Measurements from ENCODE around the gene IGHMBP2. TPM values are rescaled to one million over a fixed set of nuclear protein-coding genes. Genes with fewer than 3 reads are reported as not detected.

IGHMBP2 gene
- total RNA-seq, 1 experiment from 2014 or later, result 27.8 TPM

DNA sequence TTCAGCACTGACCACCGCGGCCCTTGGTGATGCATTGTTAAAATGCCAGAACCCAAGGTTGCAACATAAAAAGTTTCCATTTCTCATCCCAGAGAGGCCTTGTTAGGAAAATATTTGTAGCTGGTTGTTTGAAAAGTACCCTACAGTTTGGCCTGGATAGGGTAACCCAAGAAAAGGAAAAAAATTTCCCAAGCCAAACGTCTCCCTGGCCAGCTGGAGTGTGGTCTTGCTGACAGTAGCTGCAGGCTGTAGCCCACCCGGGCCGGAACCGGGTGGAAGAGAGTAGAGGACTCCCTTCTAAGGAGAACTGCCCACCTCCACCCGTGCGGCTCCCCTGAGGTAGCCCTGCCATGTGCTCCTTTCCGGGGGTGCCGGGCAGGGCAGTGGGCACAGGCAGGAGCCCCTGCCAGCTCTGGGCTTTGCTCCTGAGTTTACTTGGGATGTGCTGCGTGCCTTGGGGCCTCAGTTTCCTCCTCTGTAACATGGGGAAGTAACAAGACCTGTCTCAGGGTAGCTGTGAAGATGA lies 38.5 kb downstream of the IGHMBP2 start:
- intact Hi-C loops (cut with micrococcal nuclease; ENCODE audit: unreplicated experiment) (no loop called here), in situ Hi-C loops (cut with HindIII; ENCODE audit: low pct_unique_long_range_greater_than_20kb, low sequenced_read_pairs) (no loop called here)
- ChIA-PET POLR2A (interaction anchor here (0.5 to 0.6 kb wide), 2 partner anchors 10 to 88 kb away, joined by 3 to 10 read pairs; no protein-coding TSS in a partner anchor), CTCF (no interaction called here)
- BruUV-seq (replicated peaks), result no TSS peak
- DNase-seq (ENCODE audit: low read depth, low spot score) (no peak), ATAC-seq (no peak)
- H3K36me3 ChIP-seq (ENCODE audit: control insufficient read depth, insufficient read depth, low read length), result no peaks in the 10 kb centered on the region
- H3K4me1 ChIP-seq (ENCODE audit: control insufficient read depth, insufficient read depth, low read length), result no peaks in the 10 kb centered on the region
- H3K4me3 ChIP-seq (ENCODE audit: low read depth in 2 of 2, low read length in 2 of 2), result no peak overlapping the region
- TF ChIP-seq, protein P1, sequence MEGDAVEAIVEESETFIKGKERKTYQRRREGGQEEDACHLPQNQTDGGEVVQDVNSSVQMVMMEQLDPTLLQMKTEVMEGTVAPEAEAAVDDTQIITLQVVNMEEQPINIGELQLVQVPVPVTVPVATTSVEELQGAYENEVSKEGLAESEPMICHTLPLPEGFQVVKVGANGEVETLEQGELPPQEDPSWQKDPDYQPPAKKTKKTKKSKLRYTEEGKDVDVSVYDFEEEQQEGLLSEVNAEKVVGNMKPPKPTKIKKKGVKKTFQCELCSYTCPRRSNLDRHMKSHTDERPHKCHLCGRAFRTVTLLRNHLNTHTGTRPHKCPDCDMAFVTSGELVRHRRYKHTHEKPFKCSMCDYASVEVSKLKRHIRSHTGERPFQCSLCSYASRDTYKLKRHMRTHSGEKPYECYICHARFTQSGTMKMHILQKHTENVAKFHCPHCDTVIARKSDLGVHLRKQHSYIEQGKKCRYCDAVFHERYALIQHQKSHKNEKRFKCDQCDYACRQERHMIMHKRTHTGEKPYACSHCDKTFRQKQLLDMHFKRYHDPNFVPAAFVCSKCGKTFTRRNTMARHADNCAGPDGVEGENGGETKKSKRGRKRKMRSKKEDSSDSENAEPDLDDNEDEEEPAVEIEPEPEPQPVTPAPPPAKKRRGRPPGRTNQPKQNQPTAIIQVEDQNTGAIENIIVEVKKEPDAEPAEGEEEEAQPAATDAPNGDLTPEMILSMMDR (IDR thresholded peaks at IDR 0.05), result no peak
- no peak for TF ChIP-seq SIN3A (IDR thresholded peaks at IDR 0.05; ENCODE audit: borderline replicate concordance, insufficient read depth, low read depth, low read length)
- no peak for TF ChIP-seq TCF7L2 (IDR thresholded peaks at IDR 0.05; ENCODE audit: low read depth, low read length)
- no peak for TF ChIP-seq POLR2AphosphoS5 (IDR thresholded peaks at IDR 0.05; ENCODE audit: low read depth, low read length)
- TF ChIP-seq, protein P2, sequence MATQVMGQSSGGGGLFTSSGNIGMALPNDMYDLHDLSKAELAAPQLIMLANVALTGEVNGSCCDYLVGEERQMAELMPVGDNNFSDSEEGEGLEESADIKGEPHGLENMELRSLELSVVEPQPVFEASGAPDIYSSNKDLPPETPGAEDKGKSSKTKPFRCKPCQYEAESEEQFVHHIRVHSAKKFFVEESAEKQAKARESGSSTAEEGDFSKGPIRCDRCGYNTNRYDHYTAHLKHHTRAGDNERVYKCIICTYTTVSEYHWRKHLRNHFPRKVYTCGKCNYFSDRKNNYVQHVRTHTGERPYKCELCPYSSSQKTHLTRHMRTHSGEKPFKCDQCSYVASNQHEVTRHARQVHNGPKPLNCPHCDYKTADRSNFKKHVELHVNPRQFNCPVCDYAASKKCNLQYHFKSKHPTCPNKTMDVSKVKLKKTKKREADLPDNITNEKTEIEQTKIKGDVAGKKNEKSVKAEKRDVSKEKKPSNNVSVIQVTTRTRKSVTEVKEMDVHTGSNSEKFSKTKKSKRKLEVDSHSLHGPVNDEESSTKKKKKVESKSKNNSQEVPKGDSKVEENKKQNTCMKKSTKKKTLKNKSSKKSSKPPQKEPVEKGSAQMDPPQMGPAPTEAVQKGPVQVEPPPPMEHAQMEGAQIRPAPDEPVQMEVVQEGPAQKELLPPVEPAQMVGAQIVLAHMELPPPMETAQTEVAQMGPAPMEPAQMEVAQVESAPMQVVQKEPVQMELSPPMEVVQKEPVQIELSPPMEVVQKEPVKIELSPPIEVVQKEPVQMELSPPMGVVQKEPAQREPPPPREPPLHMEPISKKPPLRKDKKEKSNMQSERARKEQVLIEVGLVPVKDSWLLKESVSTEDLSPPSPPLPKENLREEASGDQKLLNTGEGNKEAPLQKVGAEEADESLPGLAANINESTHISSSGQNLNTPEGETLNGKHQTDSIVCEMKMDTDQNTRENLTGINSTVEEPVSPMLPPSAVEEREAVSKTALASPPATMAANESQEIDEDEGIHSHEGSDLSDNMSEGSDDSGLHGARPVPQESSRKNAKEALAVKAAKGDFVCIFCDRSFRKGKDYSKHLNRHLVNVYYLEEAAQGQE (IDR thresholded peaks at IDR 0.05; ENCODE audit: insufficient read depth in 1 of 2, low read depth in 2 of 2, low read length in 1 of 2), result no peak
- no peak overlapping the region for H3K27ac ChIP-seq (ENCODE audit: low read length)
- H3K9me3 ChIP-seq (ENCODE audit: control insufficient read depth, insufficient read depth, low read depth, low read length), result no peaks in the 10 kb centered on the region
- H3K27me3 ChIP-seq (ENCODE audit: control insufficient read depth, insufficient read depth, low read length), result no peaks in the 10 kb centered on the region

DNA sequence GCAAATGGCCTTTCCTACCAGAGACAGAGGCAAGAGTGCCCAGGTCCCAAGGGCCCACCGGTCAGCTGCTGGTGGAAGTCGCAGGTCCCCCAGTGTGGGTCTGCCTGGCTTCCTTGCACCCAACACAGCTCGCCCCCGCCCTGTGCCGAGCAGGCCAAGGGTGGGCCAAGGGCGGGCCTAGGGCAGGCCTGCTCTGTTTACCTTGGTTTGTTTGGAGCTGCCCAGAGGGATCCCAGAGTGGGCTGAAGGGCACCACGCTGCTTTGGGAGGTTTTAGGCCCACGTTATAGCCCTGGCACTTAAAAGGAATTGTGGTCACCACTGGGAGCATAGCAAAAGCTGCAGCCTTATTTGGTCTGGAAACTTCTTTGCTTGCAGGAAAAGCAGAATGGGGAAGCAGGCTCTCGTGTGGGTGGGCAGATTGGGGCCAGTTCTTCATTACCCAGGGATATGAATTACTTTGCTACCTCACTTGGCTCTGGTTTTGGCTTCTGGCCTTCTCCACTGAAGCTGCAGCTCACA lies 39.1 kb downstream of the IGHMBP2 start:
- POLR2A ChIA-PET, result interaction anchor here (0.6 kb wide), 1 partner anchor 87 kb away, joined by 3 read pairs; no protein-coding TSS in a partner anchor
- ATAC-seq, result peak; percentile 22; the same call in 1 of the 2 replicates

More for the DNA sequence above, 39.1 kb downstream of the IGHMBP2 start:
- Histone ChIP-seq H3K9me3 (ENCODE audit: control insufficient read depth, insufficient read depth, low read depth, low read length) (no peaks in the 10 kb centered on the region), H3K4me3 (ENCODE audit: low read depth in 2 of 2, low read length in 2 of 2) (no peak overlapping the region), H3K4me1 (ENCODE audit: control insufficient read depth, insufficient read depth, low read length) (no peaks in the 10 kb centered on the region), H3K36me3 (ENCODE audit: control insufficient read depth, insufficient read depth, low read length) (no peaks in the 10 kb centered on the region), H3K27ac (ENCODE audit: low read length) (no peak overlapping the region), H3K27me3 (ENCODE audit: control insufficient read depth, insufficient read depth, low read length) (no peaks in the 10 kb centered on the region)
- CTCF ChIA-PET, result no interaction called here
- no peak for TF ChIP-seq POLR2AphosphoS5 (IDR thresholded peaks at IDR 0.05; ENCODE audit: low read depth, low read length)
- TF ChIP-seq, protein P1 (IDR thresholded peaks at IDR 0.05), result no peak
- TF ChIP-seq SIN3A (IDR thresholded peaks at IDR 0.05; ENCODE audit: borderline replicate concordance, insufficient read depth, low read depth, low read length), result no peak
- TF ChIP-seq TCF7L2 (IDR thresholded peaks at IDR 0.05; ENCODE audit: low read depth, low read length), result no peak
- TF ChIP-seq, protein P2 (IDR thresholded peaks at IDR 0.05; ENCODE audit: insufficient read depth in 1 of 2, low read depth in 2 of 2, low read length in 1 of 2), result no peak
- in situ Hi-C loops (cut with HindIII; ENCODE audit: low pct_unique_long_range_greater_than_20kb, low sequenced_read_pairs), result no loop called here
- intact Hi-C loops (cut with micrococcal nuclease; ENCODE audit: unreplicated experiment), result no loop called here
- DNase-seq (ENCODE audit: low read depth, low spot score), result no peak
- no TSS peak for BruUV-seq (replicated peaks)

Measured in Panc1 (cell line).